Natural killer cell (primary cell): ENCODE results near the gene CUZD1. TPM values are rescaled to one million over a fixed set of nuclear protein-coding genes. Genes with fewer than 3 reads are reported as not detected.

Experiments used
- ATAC-seq, 3 donors: fragments of 150-1000 bp in 2 of 3; fragments of 200-7000 bp in 1 of 3; cut with Tn5 transposase; 1 replicate in 1 of 3; 2 replicates in 2 of 3; pipeline ENCODE4 v1.10.0; 2021; ENCODE audit warnings: mild to moderate bottlenecking in 2 of 3, moderate library complexity in 2 of 3
- DNase-seq, 2 donors: peaks; one replicate each; pipeline versions ENCODE4 v3.0.0 to v3.0.0-alpha.2; 2013 to 2021; ENCODE audit warnings: mixed read lengths in 1 of 2
- H3K27ac ChIP-seq: one replicate; pipeline ENCODE4 v1.5.1; 2013; ENCODE audit warnings: mild to moderate bottlenecking, low read length
- H3K27me3 ChIP-seq: one replicate; pipeline ENCODE4 v1.6.1; 2013; ENCODE audit warnings: low read length; ENCODE audit not compliant: control insufficient read depth, insufficient read depth
- H3K36me3 ChIP-seq: one replicate; pipeline ENCODE4 v1.6.1; 2013; ENCODE audit warnings: low read length; ENCODE audit not compliant: control insufficient read depth, insufficient read depth
- H3K4me1 ChIP-seq: one replicate; pipeline ENCODE4 v1.6.1; 2013; ENCODE audit warnings: low read length; ENCODE audit not compliant: control insufficient read depth, insufficient read depth
- H3K4me3 ChIP-seq: one replicate; pipeline ENCODE4 v1.5.1; 2013; ENCODE audit warnings: low read length
- H3K9me3 ChIP-seq: one replicate; pipeline ENCODE4 v1.6.1; 2013; ENCODE audit warnings: low read length; ENCODE audit not compliant: control insufficient read depth, insufficient read depth
- H3K27ac Mint-ChIP-seq, 2 donors: one replicate each; pipeline ENCODE4 v1.8.0; 2022; ENCODE audit warnings: mild to moderate bottlenecking in 2 of 2, mixed read lengths in 2 of 2, moderate library complexity in 1 of 2
- H3K27me3 Mint-ChIP-seq, 2 donors: one replicate each; pipeline ENCODE4 v1.8.0; 2022; ENCODE audit warnings: low read depth in 2 of 2, mixed read lengths in 2 of 2
- H3K36me3 Mint-ChIP-seq: one replicate; pipeline ENCODE4 v1.8.0; 2022; ENCODE audit warnings: mixed read lengths
- H3K4me1 Mint-ChIP-seq, 2 donors: one replicate each; pipeline ENCODE4 v1.8.0; 2022; ENCODE audit warnings: mixed read lengths in 2 of 2
- H3K4me3 Mint-ChIP-seq: one replicate; pipeline ENCODE4 v1.8.0; 2022; ENCODE audit warnings: mild to moderate bottlenecking, moderate library complexity, mixed read lengths
- H3K9me3 Mint-ChIP-seq, 2 donors: one replicate each; pipeline ENCODE4 v1.8.0; 2022; ENCODE audit warnings: mixed read lengths in 2 of 2
- CTCF ChIP-seq: fragments of 200-600 bp; IDR thresholded peaks from one replicate; pipeline ENCODE4 v1.8.0; 2022; ENCODE audit warnings: antibody characterized with exemption
- WGBS: methylation state at CpG from one replicate; pipeline ENCODE4 v1.1.7; 2013; ENCODE audit warnings: missing lambda C conversion rate; ENCODE audit not compliant: insufficient coverage; 5-methylcytosine and 5-hydroxymethylcytosine counted together
- intact Hi-C: fragments of 100-400 bp; cut with micrococcal nuclease; formaldehyde crosslinking; loops from one replicate; pipeline ENCODE4 v1.14.2; 2022
- total RNA-seq, 4 donors: library from RNA; stranded (reverse); fragments of 120-200 nt in 1 of 4; gene quantifications; one replicate each; pipeline versions ENCODE4 v1.2.3 to v1.2.4, GENCODE V29; 2013 to 2022

The CUZD1 gene
- total RNA-seq, 3 donors from 2014 or later (not counting 1 experiment from before 2014, with no cell fraction given), result 0.61 to 0.78 (median 0.63) TPM

GRCh38 chr10:122829454-122829853, 16.2 kb downstream of the CUZD1 start:
- Mint-ChIP-seq H3K4me3 (no peak overlapping the region), H3K4me1 (no peaks in the 10 kb centered on the region), H3K9me3 (no peaks in the 10 kb centered on the region), H3K27me3 (peaks cover 4 to 17% of the 10 kb centered on the region in 2 donors), H3K27ac (no peak overlapping the region), H3K36me3 (peaks cover 14% of the 10 kb centered on the region)
- DNase-seq, result no peak
- Histone ChIP-seq H3K4me1 (no peaks in the 10 kb centered on the region), H3K27me3 (no peaks in the 10 kb centered on the region), H3K36me3 (peaks cover 7% of the 10 kb centered on the region), H3K4me3 (no peak overlapping the region), H3K9me3 (no peaks in the 10 kb centered on the region), H3K27ac (no peak overlapping the region)
- ATAC-seq, result peak in 1 of 3 donors; percentile 30
- TF ChIP-seq CTCF, result no peak
- 84% methylated on average over 8 of the region's 8 CpGs for WGBS
- intact Hi-C loops, result no loop called here

DNA sequence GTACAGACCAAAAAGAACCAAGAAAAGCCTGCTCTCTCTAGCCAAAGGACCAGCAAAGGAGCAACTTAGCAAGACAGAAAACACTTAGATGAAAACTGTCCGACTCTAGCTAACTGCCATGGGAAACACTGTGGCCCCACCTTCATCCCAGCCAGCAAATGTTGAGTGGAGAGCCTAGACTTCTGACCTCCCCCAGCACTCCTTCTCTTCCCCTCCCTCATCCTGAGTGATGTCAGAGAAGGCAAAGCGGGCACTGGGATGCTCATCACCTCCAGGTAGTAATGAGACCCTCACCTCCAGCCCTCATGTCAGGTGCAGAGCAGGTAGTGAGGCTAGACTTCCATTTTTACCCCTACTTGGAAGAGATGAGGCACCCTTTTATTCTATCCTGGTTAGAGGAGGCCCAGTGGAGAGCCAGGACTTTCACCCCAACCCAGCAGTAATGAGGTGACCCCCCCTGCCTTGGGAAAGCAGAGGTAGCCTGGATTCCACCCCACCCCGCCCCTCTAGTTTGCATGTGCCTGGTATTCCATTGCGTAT, 16.9 kb downstream of the CUZD1 start:
- peaks cover 7% of the 10 kb centered on the region for H3K36me3 ChIP-seq
- H3K9me3 ChIP-seq, result no peaks in the 10 kb centered on the region
- H3K27me3 ChIP-seq, result no peaks in the 10 kb centered on the region
- no peak overlapping the region for H3K27ac ChIP-seq
- H3K4me1 ChIP-seq, result no peaks in the 10 kb centered on the region
- 88% methylated on average over 4 of the region's 4 CpGs for WGBS
- intact Hi-C loops, result no loop called here
- TF ChIP-seq CTCF, result no peak
- no peaks in the 10 kb centered on the region for H3K4me1 Mint-ChIP-seq
- no peak overlapping the region for H3K27ac Mint-ChIP-seq
- no peak overlapping the region for H3K4me3 ChIP-seq
- peaks cover 14% of the 10 kb centered on the region for H3K36me3 Mint-ChIP-seq
- ATAC-seq (no peak), DNase-seq (no peak)
- peaks cover 4 to 24% of the 10 kb centered on the region in 2 donors for H3K27me3 Mint-ChIP-seq
- H3K4me3 Mint-ChIP-seq, result no peak overlapping the region
- H3K9me3 Mint-ChIP-seq, result no peaks in the 10 kb centered on the region

GRCh38 chr10:122827302-122827701, 18.4 kb downstream of the CUZD1 start:
- ATAC-seq, result no peak
- no peaks in the 10 kb centered on the region for H3K9me3 ChIP-seq
- Mint-ChIP-seq H3K4me1 (no peaks in the 10 kb centered on the region), H3K9me3 (no peaks in the 10 kb centered on the region), H3K27ac (no peak overlapping the region), H3K4me3 (no peak overlapping the region), H3K27me3 (peaks cover 4 to 37% of the 10 kb centered on the region in 2 donors), H3K36me3 (peaks cover 11% of the 10 kb centered on the region)
- no peak for DNase-seq
- no peaks in the 10 kb centered on the region for H3K4me1 ChIP-seq
- TF ChIP-seq CTCF, result no peak
- H3K27ac ChIP-seq, result no peak overlapping the region
- WGBS, result 89% methylated on average over 3 of the region's 3 CpGs
- H3K36me3 ChIP-seq, result peaks cover 3% of the 10 kb centered on the region
- H3K27me3 ChIP-seq, result no peaks in the 10 kb centered on the region
- no peak overlapping the region for H3K4me3 ChIP-seq
- intact Hi-C loops, result no loop called here
